Glutamatergic neuron (in vitro differentiated cells): Measurements from ENCODE around the gene IL1RL2. TPM values are rescaled to one million over a fixed set of nuclear protein-coding genes. Genes with fewer than 3 reads are reported as not detected.

Source experiments
- DNase-seq: peaks from one replicate; pipeline ENCODE4 v3.0.0; 2022
- H3K27ac Mint-ChIP-seq: one replicate; pipeline ENCODE4 v1.8.0; 2020; ENCODE audit warnings: mild to moderate bottlenecking, mixed read lengths, inconsistent platforms; ENCODE audit not compliant: unreplicated experiment
- H3K27me3 Mint-ChIP-seq: one replicate; pipeline ENCODE4 v1.8.0; 2020; ENCODE audit warnings: mild to moderate bottlenecking, moderate library complexity, mixed read lengths, inconsistent platforms; ENCODE audit not compliant: unreplicated experiment
- H3K36me3 Mint-ChIP-seq: one replicate; pipeline ENCODE4 v1.8.0; 2020; ENCODE audit warnings: mild to moderate bottlenecking, mixed read lengths, inconsistent platforms; ENCODE audit not compliant: unreplicated experiment
- H3K4me1 Mint-ChIP-seq: one replicate; pipeline ENCODE4 v1.8.0; 2020; ENCODE audit warnings: mild to moderate bottlenecking, low read depth, mixed read lengths, inconsistent platforms; ENCODE audit not compliant: unreplicated experiment
- H3K4me3 Mint-ChIP-seq: one replicate; pipeline ENCODE4 v1.8.0; 2020; ENCODE audit warnings: mild to moderate bottlenecking, mixed read lengths, inconsistent platforms; ENCODE audit not compliant: unreplicated experiment
- H3K9me3 Mint-ChIP-seq: one replicate; pipeline ENCODE4 v1.8.0; 2020; ENCODE audit warnings: mild to moderate bottlenecking, moderate library complexity, mixed read lengths, inconsistent platforms; ENCODE audit not compliant: unreplicated experiment
- total RNA-seq: library from RNA; stranded (reverse); fragmentation: NEBNext Ultra II Directional; extraction: Animal tissue kit (Norgen Biotek cat#: 25700); gene quantifications from one replicate; pipeline ENCODE4 v1.2.1, GENCODE V29; 2021; ENCODE audit not compliant: unreplicated experiment
- TF ChIP-seq, protein P1 (sequence below): fragments of 200-600 bp; sonication (generic); IDR thresholded peaks from one replicate; pipeline ENCODE4 v1.5.0; 2021; ENCODE audit not compliant: partially characterized antibody, unreplicated experiment

IL1RL2 gene
- total RNA-seq, 1 donor from 2014 or later, result not detected

- no peak for DNase-seq
- Mint-ChIP-seq H3K4me1 (no peaks in the 10 kb centered on the region), H3K27ac (no peak overlapping the region), H3K36me3 (no peaks in the 10 kb centered on the region), H3K9me3 (no peaks in the 10 kb centered on the region), H3K27me3 (no peaks in the 10 kb centered on the region), H3K4me3 (no peak overlapping the region)
- TF ChIP-seq, protein P1, sequence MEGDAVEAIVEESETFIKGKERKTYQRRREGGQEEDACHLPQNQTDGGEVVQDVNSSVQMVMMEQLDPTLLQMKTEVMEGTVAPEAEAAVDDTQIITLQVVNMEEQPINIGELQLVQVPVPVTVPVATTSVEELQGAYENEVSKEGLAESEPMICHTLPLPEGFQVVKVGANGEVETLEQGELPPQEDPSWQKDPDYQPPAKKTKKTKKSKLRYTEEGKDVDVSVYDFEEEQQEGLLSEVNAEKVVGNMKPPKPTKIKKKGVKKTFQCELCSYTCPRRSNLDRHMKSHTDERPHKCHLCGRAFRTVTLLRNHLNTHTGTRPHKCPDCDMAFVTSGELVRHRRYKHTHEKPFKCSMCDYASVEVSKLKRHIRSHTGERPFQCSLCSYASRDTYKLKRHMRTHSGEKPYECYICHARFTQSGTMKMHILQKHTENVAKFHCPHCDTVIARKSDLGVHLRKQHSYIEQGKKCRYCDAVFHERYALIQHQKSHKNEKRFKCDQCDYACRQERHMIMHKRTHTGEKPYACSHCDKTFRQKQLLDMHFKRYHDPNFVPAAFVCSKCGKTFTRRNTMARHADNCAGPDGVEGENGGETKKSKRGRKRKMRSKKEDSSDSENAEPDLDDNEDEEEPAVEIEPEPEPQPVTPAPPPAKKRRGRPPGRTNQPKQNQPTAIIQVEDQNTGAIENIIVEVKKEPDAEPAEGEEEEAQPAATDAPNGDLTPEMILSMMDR, result no peak
Measured at GRCh38 chr2:102282678-102283091, 95.9 kb downstream of the IL1RL2 start.

- no peaks in the 10 kb centered on the region for H3K27me3 Mint-ChIP-seq
- H3K27ac Mint-ChIP-seq, result no peak overlapping the region
- H3K4me1 Mint-ChIP-seq, result no peaks in the 10 kb centered on the region
- no peak overlapping the region for H3K4me3 Mint-ChIP-seq
- no peaks in the 10 kb centered on the region for H3K9me3 Mint-ChIP-seq
- TF ChIP-seq, protein P1, result no peak
- DNase-seq, result no peak
- H3K36me3 Mint-ChIP-seq, result no peaks in the 10 kb centered on the region
Measured at GRCh38 chr2:102283996-102284395, 97.2 kb downstream of the IL1RL2 start.

DNA sequence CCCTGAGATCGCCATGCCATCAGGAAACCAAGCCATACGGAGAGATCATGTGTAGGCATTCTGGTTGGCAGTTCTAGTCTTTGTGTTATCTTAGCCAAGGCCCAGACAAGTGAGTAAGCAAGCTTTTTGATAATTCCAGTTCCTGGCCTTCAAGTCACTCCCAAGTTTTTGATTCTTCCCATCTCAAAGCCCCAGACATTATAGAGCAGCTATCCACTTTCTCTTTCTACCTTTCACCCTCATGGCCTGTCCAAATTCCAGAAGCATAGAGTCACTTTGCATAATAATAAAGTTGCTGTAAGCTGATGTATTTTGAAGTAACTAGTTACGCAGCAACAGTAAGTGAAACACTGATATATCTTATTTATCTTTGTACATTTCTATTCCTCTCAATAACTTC, 97.8 kb downstream of the IL1RL2 start:
- H3K27me3 Mint-ChIP-seq, result no peaks in the 10 kb centered on the region
- no peaks in the 10 kb centered on the region for H3K36me3 Mint-ChIP-seq

GRCh38 chr2:102285368-102285767, 98.5 kb downstream of the IL1RL2 start:
- TF ChIP-seq, protein P1, result no peak
- H3K4me1 Mint-ChIP-seq, result no peaks in the 10 kb centered on the region
- no peaks in the 10 kb centered on the region for H3K27me3 Mint-ChIP-seq
- H3K36me3 Mint-ChIP-seq, result no peaks in the 10 kb centered on the region
- H3K27ac Mint-ChIP-seq, result no peak overlapping the region
- H3K9me3 Mint-ChIP-seq, result no peaks in the 10 kb centered on the region
- H3K4me3 Mint-ChIP-seq, result no peak overlapping the region
- DNase-seq, result no peak

More for the DNA sequence above, 97.8 kb downstream of the IL1RL2 start:
- Mint-ChIP-seq H3K27ac (no peak overlapping the region), H3K9me3 (no peaks in the 10 kb centered on the region), H3K4me1 (no peaks in the 10 kb centered on the region), H3K4me3 (no peak overlapping the region)
- DNase-seq, result no peak
- TF ChIP-seq, protein P1, result no peak

DNA sequence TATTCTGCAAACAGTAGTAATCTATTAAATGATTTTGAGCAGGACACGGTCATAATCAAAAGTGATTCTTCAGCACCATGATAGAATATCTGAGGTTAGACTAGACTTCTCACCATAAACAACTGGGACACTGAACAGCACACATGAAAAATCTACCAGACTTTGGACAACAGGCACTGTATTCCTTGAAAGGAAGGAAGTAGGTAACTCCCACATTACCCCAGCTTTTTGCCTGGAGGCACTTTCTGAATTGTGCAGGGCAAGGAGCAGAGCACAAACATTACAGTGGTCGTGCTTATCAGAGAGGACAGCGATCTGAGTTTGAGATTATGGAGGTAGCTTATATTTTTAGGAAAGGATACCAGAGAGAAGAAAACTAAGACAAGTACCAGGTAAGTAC, 99.2 kb downstream of the IL1RL2 start:
- Mint-ChIP-seq H3K4me1 (no peaks in the 10 kb centered on the region), H3K27ac (no peak overlapping the region), H3K36me3 (no peaks in the 10 kb centered on the region), H3K9me3 (no peaks in the 10 kb centered on the region), H3K27me3 (no peaks in the 10 kb centered on the region), H3K4me3 (no peak overlapping the region)
- no peak for DNase-seq
- TF ChIP-seq, protein P1, result no peak
